A673 (cell line): ENCODE results near the gene TGM2.

Experiments used
- EZH2 ChIP-seq: fragments of 200-600 bp; sonication (generic); IDR thresholded peaks from 2 replicates; pipeline ENCODE4 v1.6.1; 2017; ENCODE audit warnings: borderline replicate concordance, low read depth, mild to moderate bottlenecking, mixed read lengths, antibody characterized with exemption, low read length; ENCODE audit not compliant: poor library complexity, severe bottlenecking
- TF ChIP-seq, protein P1 (sequence below): fragments of 300-800, 200-600 bp; sonication (generic); conservative IDR thresholded peaks from 2 replicates; pipeline ENCODE4 v1.5.1; 2017; ENCODE audit warnings: low read depth, mild to moderate bottlenecking, antibody characterized with exemption, low read length, moderate library complexity, mixed read lengths

DNA sequence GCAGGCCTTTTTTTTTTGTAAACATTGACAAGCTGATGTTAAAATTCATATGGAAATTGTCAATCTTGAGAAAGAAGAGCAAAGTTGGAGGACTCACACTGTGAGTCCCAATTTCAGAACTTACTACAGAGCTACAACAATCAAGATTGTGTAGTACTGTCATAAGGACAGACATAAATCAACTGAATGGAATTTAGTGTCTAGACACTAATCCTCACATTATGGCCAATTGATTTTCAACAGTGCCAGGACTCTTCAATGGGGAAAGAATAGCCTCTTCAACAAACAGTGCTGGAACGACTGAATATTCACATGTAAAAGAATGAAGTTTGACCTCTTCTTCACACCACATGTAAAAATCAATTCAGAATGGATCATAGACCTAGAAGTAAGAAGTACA, 60.8 kb downstream of the TGM2 start:
- no peak for TF ChIP-seq EZH2
- TF ChIP-seq, protein P1, sequence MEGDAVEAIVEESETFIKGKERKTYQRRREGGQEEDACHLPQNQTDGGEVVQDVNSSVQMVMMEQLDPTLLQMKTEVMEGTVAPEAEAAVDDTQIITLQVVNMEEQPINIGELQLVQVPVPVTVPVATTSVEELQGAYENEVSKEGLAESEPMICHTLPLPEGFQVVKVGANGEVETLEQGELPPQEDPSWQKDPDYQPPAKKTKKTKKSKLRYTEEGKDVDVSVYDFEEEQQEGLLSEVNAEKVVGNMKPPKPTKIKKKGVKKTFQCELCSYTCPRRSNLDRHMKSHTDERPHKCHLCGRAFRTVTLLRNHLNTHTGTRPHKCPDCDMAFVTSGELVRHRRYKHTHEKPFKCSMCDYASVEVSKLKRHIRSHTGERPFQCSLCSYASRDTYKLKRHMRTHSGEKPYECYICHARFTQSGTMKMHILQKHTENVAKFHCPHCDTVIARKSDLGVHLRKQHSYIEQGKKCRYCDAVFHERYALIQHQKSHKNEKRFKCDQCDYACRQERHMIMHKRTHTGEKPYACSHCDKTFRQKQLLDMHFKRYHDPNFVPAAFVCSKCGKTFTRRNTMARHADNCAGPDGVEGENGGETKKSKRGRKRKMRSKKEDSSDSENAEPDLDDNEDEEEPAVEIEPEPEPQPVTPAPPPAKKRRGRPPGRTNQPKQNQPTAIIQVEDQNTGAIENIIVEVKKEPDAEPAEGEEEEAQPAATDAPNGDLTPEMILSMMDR: no peak
